MM.1S (cell line): ENCODE data around the gene CENPF.

Source experiments
- DNase-seq: peaks from one replicate; pipeline ENCODE4 v3.0.0-alpha.2; 2015
- H2AFZ ChIP-seq: fragments of 300-600 bp; sonication (generic); 2 replicates; pipeline ENCODE4 v1.6.0; 2016; ENCODE audit warnings: antibody characterized with exemption, low read length
- H3F3A ChIP-seq: fragments of 300-600 bp; sonication (generic); 2 replicates; pipeline ENCODE4 v1.6.1; 2016; ENCODE audit warnings: mild to moderate bottlenecking, antibody characterized with exemption, low read length, moderate library complexity, mixed read lengths; ENCODE audit not compliant: insufficient read depth
- H3K27ac ChIP-seq: fragments of 300-600 bp; sonication (generic); 2 replicates; pipeline ENCODE4 v1.5.1; 2016; ENCODE audit warnings: mild to moderate bottlenecking, low read length
- H3K27me3 ChIP-seq: fragments of 300-600 bp; sonication (generic); replicated peaks from 2 replicates; pipeline ENCODE4 v1.6.0; 2016; ENCODE audit warnings: low read length; ENCODE audit not compliant: insufficient read depth
- H3K36me3 ChIP-seq: fragments of 300-600 bp; sonication (generic); replicated peaks from 2 replicates; pipeline ENCODE4 v1.6.1; 2016; ENCODE audit warnings: mild to moderate bottlenecking, low read length, mixed read lengths; ENCODE audit not compliant: insufficient read depth
- H3K4me1 ChIP-seq: fragments of 300-600 bp; sonication (generic); 2 replicates; pipeline ENCODE4 v1.6.1; 2016; ENCODE audit warnings: low read length, mixed read lengths
- H3K4me2 ChIP-seq: fragments of 300-600 bp; sonication (generic); 2 replicates; pipeline ENCODE4 v1.6.0; 2016; ENCODE audit warnings: low read depth, low read length
- H3K4me3 ChIP-seq: fragments of 300-600 bp; sonication (generic); 2 replicates; pipeline ENCODE4 v1.5.1; 2016; ENCODE audit warnings: low read length, mixed read lengths
- H3K79me2 ChIP-seq: fragments of 300-600 bp; sonication (generic); 2 replicates; pipeline ENCODE4 v1.6.1; 2016; ENCODE audit warnings: mixed run types, low read length, mixed read lengths
- H3K9ac ChIP-seq: fragments of 300-600 bp; sonication (generic); 2 replicates; pipeline ENCODE4 v1.6.1; 2016; ENCODE audit warnings: low read length, mixed read lengths
- H3K9me2 ChIP-seq: fragments of 300-600 bp; sonication (generic); replicated peaks from 2 replicates; pipeline ENCODE4 v1.6.1; 2016; ENCODE audit warnings: mild to moderate bottlenecking, low read length, mixed read lengths; ENCODE audit not compliant: insufficient read depth
- H3K9me3 ChIP-seq: fragments of 300-600 bp; sonication (generic); replicated peaks from 2 replicates; pipeline ENCODE4 v1.6.1; 2016; ENCODE audit warnings: mild to moderate bottlenecking, low read length, mixed read lengths; ENCODE audit not compliant: insufficient read depth
- H4K20me1 ChIP-seq: fragments of 300-600 bp; sonication (generic); 2 replicates; pipeline ENCODE4 v1.6.1; 2016; ENCODE audit warnings: mild to moderate bottlenecking, low read length, moderate library complexity, mixed read lengths; ENCODE audit not compliant: insufficient read depth
- EZH2 ChIP-seq: fragments of 300-600 bp; sonication (generic); optimal IDR thresholded peaks from 2 replicates; pipeline ENCODE3; 2017; ENCODE audit warnings: low read depth, mild to moderate bottlenecking, antibody characterized with exemption, low read length, mixed read lengths
- EZH2phosphoT487 ChIP-seq: fragments of 300-600 bp; sonication (generic); IDR thresholded peaks from 2 replicates; pipeline ENCODE4 v1.6.1; 2018; ENCODE audit warnings: antibody characterized with exemption, low read length
- TF ChIP-seq, protein P1 (sequence below): fragments of 300-600 bp; sonication (generic); IDR thresholded peaks from 2 replicates; pipeline ENCODE4 v1.5.1; 2016; ENCODE audit warnings: antibody characterized with exemption, low read length, mixed read lengths

Gene CENPF

DNA sequence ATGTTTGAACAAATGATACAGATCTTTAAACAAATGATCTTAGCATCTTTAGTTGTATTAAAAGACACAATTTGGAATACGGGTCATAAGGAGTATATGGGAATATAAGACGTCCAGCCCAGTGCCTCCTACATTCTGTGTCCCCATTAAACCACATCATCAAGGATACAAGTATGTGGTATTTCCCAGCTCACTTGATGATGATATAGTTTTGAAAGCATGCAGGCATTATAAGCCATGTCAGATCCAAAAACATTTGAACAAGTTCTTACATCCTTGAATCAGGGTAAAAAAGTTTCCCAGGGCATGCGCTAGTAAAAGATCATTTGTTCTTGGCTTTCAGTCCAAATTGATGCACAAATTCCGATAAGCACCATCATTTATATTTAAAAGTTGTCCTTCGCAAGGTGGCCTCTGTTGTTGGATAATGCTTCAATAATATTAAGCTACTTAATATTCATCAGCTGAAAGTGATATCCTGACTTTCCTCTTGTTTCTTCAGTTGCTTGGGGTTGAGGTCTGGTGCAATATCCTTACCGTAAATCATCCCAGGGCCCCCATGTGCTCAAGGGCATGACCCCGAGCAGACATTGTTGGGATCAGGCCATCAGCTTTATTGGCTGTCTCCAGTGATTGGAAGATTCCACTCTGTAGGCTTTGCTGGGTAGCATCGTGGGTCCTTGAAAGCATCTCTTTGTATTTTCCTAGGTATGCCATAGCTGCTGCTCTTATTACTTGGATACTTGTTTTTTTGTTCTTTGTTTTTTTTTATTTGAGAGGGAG lies 61.8 kb downstream of the CENPF start:
- Histone ChIP-seq H4K20me1 (no peaks in the 10 kb centered on the region), H3K4me3 (no peak overlapping the region), H3K27me3 (no peaks in the 10 kb centered on the region), H2AFZ (no peak overlapping the region), H3K4me2 (no peak overlapping the region), H3K4me1 (no peaks in the 10 kb centered on the region), H3K9ac (no peak overlapping the region), H3K9me2 (no peaks in the 10 kb centered on the region), H3F3A (no peaks in the 10 kb centered on the region), H3K9me3 (no peaks in the 10 kb centered on the region), H3K79me2 (no peaks in the 10 kb centered on the region), H3K36me3 (peaks cover 15% of the 10 kb centered on the region), H3K27ac (no peak overlapping the region)
- no peak for DNase-seq
- TF ChIP-seq, protein P1, sequence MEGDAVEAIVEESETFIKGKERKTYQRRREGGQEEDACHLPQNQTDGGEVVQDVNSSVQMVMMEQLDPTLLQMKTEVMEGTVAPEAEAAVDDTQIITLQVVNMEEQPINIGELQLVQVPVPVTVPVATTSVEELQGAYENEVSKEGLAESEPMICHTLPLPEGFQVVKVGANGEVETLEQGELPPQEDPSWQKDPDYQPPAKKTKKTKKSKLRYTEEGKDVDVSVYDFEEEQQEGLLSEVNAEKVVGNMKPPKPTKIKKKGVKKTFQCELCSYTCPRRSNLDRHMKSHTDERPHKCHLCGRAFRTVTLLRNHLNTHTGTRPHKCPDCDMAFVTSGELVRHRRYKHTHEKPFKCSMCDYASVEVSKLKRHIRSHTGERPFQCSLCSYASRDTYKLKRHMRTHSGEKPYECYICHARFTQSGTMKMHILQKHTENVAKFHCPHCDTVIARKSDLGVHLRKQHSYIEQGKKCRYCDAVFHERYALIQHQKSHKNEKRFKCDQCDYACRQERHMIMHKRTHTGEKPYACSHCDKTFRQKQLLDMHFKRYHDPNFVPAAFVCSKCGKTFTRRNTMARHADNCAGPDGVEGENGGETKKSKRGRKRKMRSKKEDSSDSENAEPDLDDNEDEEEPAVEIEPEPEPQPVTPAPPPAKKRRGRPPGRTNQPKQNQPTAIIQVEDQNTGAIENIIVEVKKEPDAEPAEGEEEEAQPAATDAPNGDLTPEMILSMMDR: no peak

DNA sequence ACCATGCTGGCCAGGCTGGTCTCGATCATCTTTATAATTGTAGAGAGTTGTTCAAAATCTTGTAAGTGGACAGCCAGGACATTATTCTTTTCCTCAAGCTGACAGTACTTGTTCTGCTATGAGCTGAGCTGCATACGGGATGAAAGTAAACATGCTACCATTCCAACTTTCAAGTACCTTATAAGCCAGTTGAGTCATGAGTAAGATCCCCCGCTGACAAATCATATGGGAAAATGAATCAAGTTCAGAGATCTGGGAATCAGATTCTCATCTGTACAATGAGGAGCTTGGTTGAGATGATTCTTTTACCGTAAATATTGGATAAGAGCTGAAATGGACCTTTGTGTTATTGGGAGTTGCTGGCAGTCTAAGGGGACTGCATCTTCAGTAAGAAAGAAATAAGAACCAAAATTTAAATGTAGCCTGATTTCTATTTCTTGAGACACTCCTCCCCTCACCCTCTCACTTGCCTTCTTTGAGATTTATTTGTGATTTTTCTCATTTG lies 62.7 kb downstream of the CENPF start:
- Histone ChIP-seq H3K4me1 (no peaks in the 10 kb centered on the region), H3F3A (no peaks in the 10 kb centered on the region), H3K27me3 (no peaks in the 10 kb centered on the region), H3K79me2 (no peaks in the 10 kb centered on the region), H3K9ac (no peak overlapping the region), H4K20me1 (no peaks in the 10 kb centered on the region), H3K9me3 (no peaks in the 10 kb centered on the region), H3K36me3 (peaks cover 15% of the 10 kb centered on the region), H2AFZ (no peak overlapping the region), H3K9me2 (no peaks in the 10 kb centered on the region), H3K4me3 (no peak overlapping the region), H3K4me2 (no peak overlapping the region), H3K27ac (no peak overlapping the region)
- DNase-seq: no peak
- TF ChIP-seq EZH2: no peak
- TF ChIP-seq, protein P1: no peak

DNA sequence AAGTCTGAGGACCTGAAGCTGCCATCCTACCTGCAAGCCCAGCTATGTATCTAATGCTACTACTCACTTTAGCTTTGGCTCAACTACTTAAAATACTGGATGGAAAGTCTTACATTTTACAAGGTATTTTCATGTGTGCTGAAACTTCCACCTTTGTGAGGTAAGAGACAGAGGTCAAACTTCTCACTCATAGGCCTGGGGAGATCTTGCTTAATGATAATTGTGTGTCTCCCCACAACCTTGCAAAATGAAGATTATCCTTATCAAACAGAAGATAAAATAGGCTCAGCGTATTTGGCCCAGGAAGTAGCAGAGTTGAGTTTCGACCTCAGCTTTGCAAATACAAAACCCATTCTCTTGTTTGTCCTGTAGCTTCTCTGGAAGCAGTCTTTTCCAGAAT lies 63.7 kb downstream of the CENPF start:
- no peaks in the 10 kb centered on the region for H3K79me2 ChIP-seq
- no peaks in the 10 kb centered on the region for H3K27me3 ChIP-seq
- no peaks in the 10 kb centered on the region for H3K9me2 ChIP-seq
- H3K9ac ChIP-seq: no peak overlapping the region
- no peaks in the 10 kb centered on the region for H4K20me1 ChIP-seq
- no peaks in the 10 kb centered on the region for H3K4me1 ChIP-seq
- H3F3A ChIP-seq: no peaks in the 10 kb centered on the region
- DNase-seq: no peak
- no peak overlapping the region for H3K4me3 ChIP-seq
- no peak for TF ChIP-seq EZH2
- no peak for TF ChIP-seq EZH2phosphoT487
- TF ChIP-seq, protein P1: no peak
- H3K4me2 ChIP-seq: no peak overlapping the region
- H2AFZ ChIP-seq: no peak overlapping the region
- no peak overlapping the region for H3K27ac ChIP-seq
- H3K9me3 ChIP-seq: no peaks in the 10 kb centered on the region
- H3K36me3 ChIP-seq: peaks cover 15% of the 10 kb centered on the region
